ENCODE data around the gene RFC3. TPM values are rescaled to one million over a fixed set of nuclear protein-coding genes. Genes with fewer than 3 reads are reported as not detected.

RFC3 gene
- polyA plus RNA-seq, 1 of the 3 experiments (the other 2 are of a cell fraction) = 15.8 TPM

- no peaks in the 10 kb centered on the region for H3K79me2 ChIP-seq (ENCODE audit: insufficient read depth)
- no peaks in the 10 kb centered on the region for H3K9me2 ChIP-seq
- H3K9me3 ChIP-seq = 0 out of 2 replicates have a peak, but pooled peaks cover 5% of the 10 kb centered on the region
- no peaks in the 10 kb centered on the region for H3K36me3 ChIP-seq (replicated peaks in 1 of 2; ENCODE audit: control insufficient read depth in 1 of 2, insufficient read depth in 2 of 2, low read length in 1 of 2)
- H2AFZ ChIP-seq (ENCODE audit: low read depth) = no peak overlapping the region
- no peaks in the 10 kb centered on the region for H3F3A ChIP-seq (replicated peaks; ENCODE audit: insufficient read depth)
- H3K4me3 ChIP-seq (ENCODE audit: low read depth in 2 of 2, low read length in 1 of 2) = no peak overlapping the region
- H3K27me3 ChIP-seq (ENCODE audit: insufficient read depth) = no peaks in the 10 kb centered on the region
- H3K9ac ChIP-seq = no peak overlapping the region
- no peaks in the 10 kb centered on the region for H4K20me1 ChIP-seq (ENCODE audit: insufficient read depth)
- H3K4me1 ChIP-seq (ENCODE audit: control insufficient read depth in 1 of 2, insufficient read depth in 2 of 2, low read depth in 1 of 2, low read length in 1 of 2) = no peaks in the 10 kb centered on the region; a peak in 1 of 4 replicates
- TF ChIP-seq MEF2A (IDR thresholded peaks at IDR 0.05; ENCODE audit: borderline replicate concordance, low read depth) = no peak
- no peak for TF ChIP-seq SMC3 (IDR thresholded peaks at IDR 0.05; ENCODE audit: low read depth, low read length)
- TF ChIP-seq RAD21 (IDR thresholded peaks at IDR 0.05; ENCODE audit: low read length) = no peak
- TF ChIP-seq NFIC (IDR thresholded peaks at IDR 0.05; ENCODE audit: borderline replicate concordance) = no peak
- TF ChIP-seq GABPA (IDR thresholded peaks at IDR 0.05; ENCODE audit: low read depth) = no peak
- no peak for TF ChIP-seq CTCF (IDR thresholded peaks at IDR 0.05)
- no peak for TF ChIP-seq POLR2AphosphoS5 (IDR thresholded peaks at IDR 0.05; ENCODE audit: low read depth, low read length)
- no peak for TF ChIP-seq PBX3 (IDR thresholded peaks at IDR 0.05)
- TF ChIP-seq MXI1 (IDR thresholded peaks at IDR 0.05; ENCODE audit: low read depth, low read length) = no peak
- no peak for TF ChIP-seq TCF12 (IDR thresholded peaks at IDR 0.05)
- no peak for TF ChIP-seq ZBTB33 (IDR thresholded peaks at IDR 0.05; ENCODE audit: borderline replicate concordance, low read depth)
- TF ChIP-seq USF1 (IDR thresholded peaks at IDR 0.05; ENCODE audit: borderline replicate concordance, low read depth) = no peak
- no peak for TF ChIP-seq RXRA (IDR thresholded peaks at IDR 0.05; ENCODE audit: borderline replicate concordance, low read depth)
- TF ChIP-seq EP300 (IDR thresholded peaks at IDR 0.05; ENCODE audit: borderline replicate concordance in 1 of 2, low read depth in 1 of 2, low read length in 1 of 2) = no peak
- TF ChIP-seq IRF3 (IDR thresholded peaks at IDR 0.05; ENCODE audit: low read depth, low read length) = no peak
- TF ChIP-seq SIN3A (IDR thresholded peaks at IDR 0.05; ENCODE audit: borderline replicate concordance, low read depth, low read length) = no peak
- DNase-seq = no peak
- no peak overlapping the region for H3K27ac ChIP-seq (ENCODE audit: low read depth in 2 of 2, low read length in 1 of 2)
- POLR2A ChIA-PET = no interaction called here
- no peak overlapping the region for H3K4me2 ChIP-seq
- CTCF ChIA-PET = no interaction called here
These were observed 24.2 kb upstream of the RFC3 start for GRCh38 chr13:33793726-33794125.

Data from SK-N-SH (cell line).